HG02763 (cell line): ENCODE results near the gene SLC11A1.

Experiments used
- ATAC-seq: cut with Tn5 transposase; IDR thresholded peaks from one replicate; pipeline ENCODE4 v1.9.1; 2021; ENCODE audit warnings: mild to moderate bottlenecking, moderate library complexity; ENCODE audit not compliant: unreplicated experiment

Gene SLC11A1

GRCh38 chr2:218381916-218382366, at the start of gene SLC11A1:
TSS of gene SLC11A1 (plus strand) at chr2:218382273. CDS start at chr2:218382369, 96 bp downstream.
- no peak for ATAC-seq

- no peak for ATAC-seq
Measured at GRCh38 chr2:218332288-218332687, 49.8 kb upstream of the SLC11A1 start.

- ATAC-seq: no peak
Measured at GRCh38 chr2:218332920-218333645, 49.0 kb upstream of the SLC11A1 start.

- no peak for ATAC-seq
Measured at GRCh38 chr2:218334531-218334930, 47.5 kb upstream of the SLC11A1 start.

GRCh38 chr2:218340656-218341055, 41.4 kb upstream of the SLC11A1 start:
- no peak for ATAC-seq

GRCh38 chr2:218341381-218341780, 40.7 kb upstream of the SLC11A1 start:
- ATAC-seq: no peak

GRCh38 chr2:218342837-218343236, 39.2 kb upstream of the SLC11A1 start:
- ATAC-seq: no peak

GRCh38 chr2:218343591-218343990, 38.5 kb upstream of the SLC11A1 start:
- no peak for ATAC-seq

GRCh38 chr2:218344090-218344754, 37.9 kb upstream of the SLC11A1 start:
- ATAC-seq: no peak

- no peak for ATAC-seq
Measured at GRCh38 chr2:218344755-218345417, 37.2 kb upstream of the SLC11A1 start.

- no peak for ATAC-seq
Measured at GRCh38 chr2:218345491-218346236, 36.4 kb upstream of the SLC11A1 start.

GRCh38 chr2:218347172-218347571, 34.9 kb upstream of the SLC11A1 start:
- ATAC-seq: no peak

- ATAC-seq: no peak
Measured at GRCh38 chr2:218354045-218354444, 28.0 kb upstream of the SLC11A1 start.

GRCh38 chr2:218354850-218355443, 27.1 kb upstream of the SLC11A1 start:
- no peak for ATAC-seq

GRCh38 chr2:218357236-218358177, 24.6 kb upstream of the SLC11A1 start:
- ATAC-seq: no peak

GRCh38 chr2:218360453-218360852, 21.6 kb upstream of the SLC11A1 start:
- ATAC-seq: no peak

- no peak for ATAC-seq
Measured at GRCh38 chr2:218362606-218363005, 19.5 kb upstream of the SLC11A1 start.

GRCh38 chr2:218363736-218364135, 18.3 kb upstream of the SLC11A1 start:
- ATAC-seq: no peak

- ATAC-seq: no peak
Measured at GRCh38 chr2:218364196-218364595, 17.9 kb upstream of the SLC11A1 start.
